ENCODE measurements around the gene RARG. TPM values are rescaled to one million over a fixed set of nuclear protein-coding genes. Genes with fewer than 3 reads are reported as not detected.

The RARG gene
- total and polyA plus RNA-seq, 2 of the 8 experiments (the other 6 are each of a cell fraction or from before 2014, with no cell fraction given): 68.6 to 68.9 TPM

- TF ChIP-seq, protein P1, sequence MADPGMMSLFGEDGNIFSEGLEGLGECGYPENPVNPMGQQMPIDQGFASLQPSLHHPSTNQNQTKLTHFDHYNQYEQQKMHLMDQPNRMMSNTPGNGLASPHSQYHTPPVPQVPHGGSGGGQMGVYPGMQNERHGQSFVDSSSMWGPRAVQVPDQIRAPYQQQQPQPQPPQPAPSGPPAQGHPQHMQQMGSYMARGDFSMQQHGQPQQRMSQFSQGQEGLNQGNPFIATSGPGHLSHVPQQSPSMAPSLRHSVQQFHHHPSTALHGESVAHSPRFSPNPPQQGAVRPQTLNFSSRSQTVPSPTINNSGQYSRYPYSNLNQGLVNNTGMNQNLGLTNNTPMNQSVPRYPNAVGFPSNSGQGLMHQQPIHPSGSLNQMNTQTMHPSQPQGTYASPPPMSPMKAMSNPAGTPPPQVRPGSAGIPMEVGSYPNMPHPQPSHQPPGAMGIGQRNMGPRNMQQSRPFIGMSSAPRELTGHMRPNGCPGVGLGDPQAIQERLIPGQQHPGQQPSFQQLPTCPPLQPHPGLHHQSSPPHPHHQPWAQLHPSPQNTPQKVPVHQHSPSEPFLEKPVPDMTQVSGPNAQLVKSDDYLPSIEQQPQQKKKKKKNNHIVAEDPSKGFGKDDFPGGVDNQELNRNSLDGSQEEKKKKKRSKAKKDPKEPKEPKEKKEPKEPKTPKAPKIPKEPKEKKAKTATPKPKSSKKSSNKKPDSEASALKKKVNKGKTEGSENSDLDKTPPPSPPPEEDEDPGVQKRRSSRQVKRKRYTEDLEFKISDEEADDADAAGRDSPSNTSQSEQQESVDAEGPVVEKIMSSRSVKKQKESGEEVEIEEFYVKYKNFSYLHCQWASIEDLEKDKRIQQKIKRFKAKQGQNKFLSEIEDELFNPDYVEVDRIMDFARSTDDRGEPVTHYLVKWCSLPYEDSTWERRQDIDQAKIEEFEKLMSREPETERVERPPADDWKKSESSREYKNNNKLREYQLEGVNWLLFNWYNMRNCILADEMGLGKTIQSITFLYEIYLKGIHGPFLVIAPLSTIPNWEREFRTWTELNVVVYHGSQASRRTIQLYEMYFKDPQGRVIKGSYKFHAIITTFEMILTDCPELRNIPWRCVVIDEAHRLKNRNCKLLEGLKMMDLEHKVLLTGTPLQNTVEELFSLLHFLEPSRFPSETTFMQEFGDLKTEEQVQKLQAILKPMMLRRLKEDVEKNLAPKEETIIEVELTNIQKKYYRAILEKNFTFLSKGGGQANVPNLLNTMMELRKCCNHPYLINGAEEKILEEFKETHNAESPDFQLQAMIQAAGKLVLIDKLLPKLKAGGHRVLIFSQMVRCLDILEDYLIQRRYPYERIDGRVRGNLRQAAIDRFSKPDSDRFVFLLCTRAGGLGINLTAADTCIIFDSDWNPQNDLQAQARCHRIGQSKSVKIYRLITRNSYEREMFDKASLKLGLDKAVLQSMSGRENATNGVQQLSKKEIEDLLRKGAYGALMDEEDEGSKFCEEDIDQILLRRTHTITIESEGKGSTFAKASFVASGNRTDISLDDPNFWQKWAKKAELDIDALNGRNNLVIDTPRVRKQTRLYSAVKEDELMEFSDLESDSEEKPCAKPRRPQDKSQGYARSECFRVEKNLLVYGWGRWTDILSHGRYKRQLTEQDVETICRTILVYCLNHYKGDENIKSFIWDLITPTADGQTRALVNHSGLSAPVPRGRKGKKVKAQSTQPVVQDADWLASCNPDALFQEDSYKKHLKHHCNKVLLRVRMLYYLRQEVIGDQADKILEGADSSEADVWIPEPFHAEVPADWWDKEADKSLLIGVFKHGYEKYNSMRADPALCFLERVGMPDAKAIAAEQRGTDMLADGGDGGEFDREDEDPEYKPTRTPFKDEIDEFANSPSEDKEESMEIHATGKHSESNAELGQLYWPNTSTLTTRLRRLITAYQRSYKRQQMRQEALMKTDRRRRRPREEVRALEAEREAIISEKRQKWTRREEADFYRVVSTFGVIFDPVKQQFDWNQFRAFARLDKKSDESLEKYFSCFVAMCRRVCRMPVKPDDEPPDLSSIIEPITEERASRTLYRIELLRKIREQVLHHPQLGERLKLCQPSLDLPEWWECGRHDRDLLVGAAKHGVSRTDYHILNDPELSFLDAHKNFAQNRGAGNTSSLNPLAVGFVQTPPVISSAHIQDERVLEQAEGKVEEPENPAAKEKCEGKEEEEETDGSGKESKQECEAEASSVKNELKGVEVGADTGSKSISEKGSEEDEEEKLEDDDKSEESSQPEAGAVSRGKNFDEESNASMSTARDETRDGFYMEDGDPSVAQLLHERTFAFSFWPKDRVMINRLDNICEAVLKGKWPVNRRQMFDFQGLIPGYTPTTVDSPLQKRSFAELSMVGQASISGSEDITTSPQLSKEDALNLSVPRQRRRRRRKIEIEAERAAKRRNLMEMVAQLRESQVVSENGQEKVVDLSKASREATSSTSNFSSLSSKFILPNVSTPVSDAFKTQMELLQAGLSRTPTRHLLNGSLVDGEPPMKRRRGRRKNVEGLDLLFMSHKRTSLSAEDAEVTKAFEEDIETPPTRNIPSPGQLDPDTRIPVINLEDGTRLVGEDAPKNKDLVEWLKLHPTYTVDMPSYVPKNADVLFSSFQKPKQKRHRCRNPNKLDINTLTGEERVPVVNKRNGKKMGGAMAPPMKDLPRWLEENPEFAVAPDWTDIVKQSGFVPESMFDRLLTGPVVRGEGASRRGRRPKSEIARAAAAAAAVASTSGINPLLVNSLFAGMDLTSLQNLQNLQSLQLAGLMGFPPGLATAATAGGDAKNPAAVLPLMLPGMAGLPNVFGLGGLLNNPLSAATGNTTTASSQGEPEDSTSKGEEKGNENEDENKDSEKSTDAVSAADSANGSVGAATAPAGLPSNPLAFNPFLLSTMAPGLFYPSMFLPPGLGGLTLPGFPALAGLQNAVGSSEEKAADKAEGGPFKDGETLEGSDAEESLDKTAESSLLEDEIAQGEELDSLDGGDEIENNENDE (IDR thresholded peaks at IDR 0.05; ENCODE audit: insufficient replicate concordance, low read length): no peak
These were observed 23.0 kb upstream of the RARG start (continued) for GRCh38 chr12:53254816-53255545.
